Gastrocnemius medialis (tissue), 4 donors: Measurements from ENCODE around the gene NECTIN2.

ENCODE experiments used
- POLR2A ChIP-seq, 2 donors: fragments of 450-650 bp; IDR thresholded peaks; one replicate each; pipeline ENCODE4 v1.6.1; 2017; ENCODE audit warnings: antibody characterized with exemption in 2 of 2, mild to moderate bottlenecking in 2 of 2, moderate library complexity in 2 of 2
- TF ChIP-seq, protein P1 (sequence below), 5 experiments: fragments of 450-650 bp in 3 of 5; fragments of 200-600 bp in 2 of 5; sonication (generic) in 2 of 5; IDR thresholded peaks in 4 of 5; conservative IDR thresholded peaks in 1 of 5; 1 replicate in 4 of 5; 2 replicates in 1 of 5; pipeline ENCODE4 v1.5.1; 2016 to 2019; ENCODE audit warnings: antibody characterized with exemption in 5 of 5, mild to moderate bottlenecking in 3 of 5, moderate library complexity in 3 of 5

DNA sequence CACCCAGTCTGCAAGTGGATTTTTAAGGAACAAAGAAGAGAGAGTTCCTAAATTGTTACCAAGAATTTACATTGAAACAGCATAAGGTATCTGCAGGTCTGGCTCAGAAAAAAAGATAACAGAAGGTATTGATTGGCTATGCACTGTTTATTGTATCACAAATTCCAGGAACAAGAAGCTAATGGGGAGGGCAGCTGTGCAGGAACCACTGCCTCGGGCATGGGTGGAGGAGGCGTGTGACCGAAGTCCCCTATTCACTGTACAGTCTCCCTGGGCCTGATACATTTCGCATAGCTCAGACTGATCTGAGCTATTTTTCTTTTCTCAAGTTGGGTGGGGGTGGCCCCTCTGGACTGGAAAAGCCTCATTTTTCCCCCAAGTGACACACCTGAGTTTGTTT lies 11.7 kb downstream of the NECTIN2 start:
- TF ChIP-seq, protein P1, sequence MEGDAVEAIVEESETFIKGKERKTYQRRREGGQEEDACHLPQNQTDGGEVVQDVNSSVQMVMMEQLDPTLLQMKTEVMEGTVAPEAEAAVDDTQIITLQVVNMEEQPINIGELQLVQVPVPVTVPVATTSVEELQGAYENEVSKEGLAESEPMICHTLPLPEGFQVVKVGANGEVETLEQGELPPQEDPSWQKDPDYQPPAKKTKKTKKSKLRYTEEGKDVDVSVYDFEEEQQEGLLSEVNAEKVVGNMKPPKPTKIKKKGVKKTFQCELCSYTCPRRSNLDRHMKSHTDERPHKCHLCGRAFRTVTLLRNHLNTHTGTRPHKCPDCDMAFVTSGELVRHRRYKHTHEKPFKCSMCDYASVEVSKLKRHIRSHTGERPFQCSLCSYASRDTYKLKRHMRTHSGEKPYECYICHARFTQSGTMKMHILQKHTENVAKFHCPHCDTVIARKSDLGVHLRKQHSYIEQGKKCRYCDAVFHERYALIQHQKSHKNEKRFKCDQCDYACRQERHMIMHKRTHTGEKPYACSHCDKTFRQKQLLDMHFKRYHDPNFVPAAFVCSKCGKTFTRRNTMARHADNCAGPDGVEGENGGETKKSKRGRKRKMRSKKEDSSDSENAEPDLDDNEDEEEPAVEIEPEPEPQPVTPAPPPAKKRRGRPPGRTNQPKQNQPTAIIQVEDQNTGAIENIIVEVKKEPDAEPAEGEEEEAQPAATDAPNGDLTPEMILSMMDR (IDR thresholded peaks at IDR 0.05 in 4 of 5, conservative IDR thresholded peaks at IDR 0.05 in 1 of 5) = no peak
- no peak for TF ChIP-seq POLR2A (IDR thresholded peaks at IDR 0.05)
